Stimulated activated CD8-positive, alpha-beta memory T cell treated with anti-CD3 and anti-CD28 coated beads, Interleukin-2, amount 100 ng/mL, for 1 hour (primary cell): ENCODE data around the gene RPL36AL.
"Not testable (repeated sequence)": the region's sequence is repeated elsewhere in the genome, so short reads cannot be mapped to it uniquely, and the experiment has no call there.

Experiments used
- DNase-seq, 2 donors: peaks; one replicate each; pipeline ENCODE4 v3.0.0-alpha.2; 2020; ENCODE audit warnings: low read depth in 2 of 2

Gene RPL36AL

GRCh38 chr14:49620182-49621113, at the start of gene RPL36AL, which contains the start of gene MGAT2:
RPL36AL (minus strand) TSS chr14:49620626; CDS start chr14:49619104, 1,522 bp downstream.
MGAT2 (plus strand) TSS chr14:49620799; CDS start chr14:49621269, 470 bp downstream.
- peak; percentile 86 for DNase-seq

- no peak for DNase-seq
These were observed 39.4 kb upstream of the RPL36AL start for GRCh38 chr14:49659526-49660455.

GRCh38 chr14:49657500-49657899, 37.1 kb upstream of the RPL36AL start:
- not testable (repeated sequence) for DNase-seq

- DNase-seq, result no peak
These were observed 34.1 kb upstream of the RPL36AL start for GRCh38 chr14:49654511-49654910.

- no peak for DNase-seq
These were observed 33.1 kb upstream of the RPL36AL start for GRCh38 chr14:49653508-49653907.

GRCh38 chr14:49642163-49642562, 21.7 kb upstream of the RPL36AL start:
- DNase-seq, result no peak

GRCh38 chr14:49641697-49642129, 21.3 kb upstream of the RPL36AL start:
- no peak for DNase-seq

GRCh38 chr14:49640540-49641417, 20.4 kb upstream of the RPL36AL start:
- no peak for DNase-seq

GRCh38 chr14:49637534-49638078, 17.2 kb upstream of the RPL36AL start:
- no peak for DNase-seq

- no peak for DNase-seq
These were observed 16.4 kb upstream of the RPL36AL start for GRCh38 chr14:49636866-49637265.

GRCh38 chr14:49634547-49635334, 14.3 kb upstream of the RPL36AL start, which contains the start of gene DNAAF2:
DNAAF2 (minus strand) TSS chr14:49635244; CDS start chr14:49635149, 95 bp downstream.
- peak; percentile 34 to 39 for DNase-seq

- DNase-seq, result peak; percentile 82 to 90
These were observed 13.5 kb upstream of the RPL36AL start for GRCh38 chr14:49633640-49634546.

- DNase-seq, result no peak
These were observed 3.8 kb upstream of the RPL36AL start for GRCh38 chr14:49623941-49624839.

- no peak for DNase-seq
These were observed 3.0 kb upstream of the RPL36AL start for GRCh38 chr14:49623387-49623786.

GRCh38 chr14:49622022-49622607, 1.7 kb upstream of the RPL36AL start:
- no peak for DNase-seq

GRCh38 chr14:49621114-49621881, 872 bp upstream of the RPL36AL start:
- DNase-seq, result no peak

- no peak for DNase-seq
These were observed 696 bp downstream of the RPL36AL start for GRCh38 chr14:49619730-49620129.
